ENCODE data around the gene PRPSAP2.

The PRPSAP2 gene

GRCh38 chr17:18964018-18964351 lies 106.1 kb downstream of the PRPSAP2 start:
- Histone ChIP-seq H3K4me1 (ENCODE audit: insufficient read depth, poor library complexity, severe bottlenecking) (peaks cover 18% of the 10 kb centered on the region), H3K4me3 (ENCODE audit: severe bottlenecking) (no peak overlapping the region), H3K27me3 (ENCODE audit: insufficient read depth, poor library complexity, severe bottlenecking) (no peaks in the 10 kb centered on the region), H3K9me3 (ENCODE audit: severe bottlenecking) (no peaks in the 10 kb centered on the region), H3K27ac (ENCODE audit: poor library complexity, severe bottlenecking) (no peak overlapping the region), H3K36me3 (ENCODE audit: low read depth) (no peaks in the 10 kb centered on the region)
- DNase-seq (ENCODE audit: low spot score) (no peak), ATAC-seq (ENCODE audit: low read depth) (no peak)
- TF ChIP-seq, protein P1, sequence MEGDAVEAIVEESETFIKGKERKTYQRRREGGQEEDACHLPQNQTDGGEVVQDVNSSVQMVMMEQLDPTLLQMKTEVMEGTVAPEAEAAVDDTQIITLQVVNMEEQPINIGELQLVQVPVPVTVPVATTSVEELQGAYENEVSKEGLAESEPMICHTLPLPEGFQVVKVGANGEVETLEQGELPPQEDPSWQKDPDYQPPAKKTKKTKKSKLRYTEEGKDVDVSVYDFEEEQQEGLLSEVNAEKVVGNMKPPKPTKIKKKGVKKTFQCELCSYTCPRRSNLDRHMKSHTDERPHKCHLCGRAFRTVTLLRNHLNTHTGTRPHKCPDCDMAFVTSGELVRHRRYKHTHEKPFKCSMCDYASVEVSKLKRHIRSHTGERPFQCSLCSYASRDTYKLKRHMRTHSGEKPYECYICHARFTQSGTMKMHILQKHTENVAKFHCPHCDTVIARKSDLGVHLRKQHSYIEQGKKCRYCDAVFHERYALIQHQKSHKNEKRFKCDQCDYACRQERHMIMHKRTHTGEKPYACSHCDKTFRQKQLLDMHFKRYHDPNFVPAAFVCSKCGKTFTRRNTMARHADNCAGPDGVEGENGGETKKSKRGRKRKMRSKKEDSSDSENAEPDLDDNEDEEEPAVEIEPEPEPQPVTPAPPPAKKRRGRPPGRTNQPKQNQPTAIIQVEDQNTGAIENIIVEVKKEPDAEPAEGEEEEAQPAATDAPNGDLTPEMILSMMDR (IDR thresholded peaks at IDR 0.05; ENCODE audit: poor library complexity, severe bottlenecking), result no peak

GRCh38 chr17:18964550-18964949 lies 106.6 kb downstream of the PRPSAP2 start:
- H3K27ac ChIP-seq (ENCODE audit: poor library complexity, severe bottlenecking), result no peak overlapping the region
- no peaks in the 10 kb centered on the region for H3K27me3 ChIP-seq (ENCODE audit: insufficient read depth, poor library complexity, severe bottlenecking)
- TF ChIP-seq, protein P1 (IDR thresholded peaks at IDR 0.05; ENCODE audit: poor library complexity, severe bottlenecking), result no peak
- H3K4me1 ChIP-seq (ENCODE audit: insufficient read depth, poor library complexity, severe bottlenecking), result peaks cover 23% of the 10 kb centered on the region
- peaks cover 4% of the 10 kb centered on the region for H3K36me3 ChIP-seq (ENCODE audit: low read depth)
- ATAC-seq (ENCODE audit: low read depth) (no peak), DNase-seq (ENCODE audit: low spot score) (peak; percentile 42)
- no peak overlapping the region for H3K4me3 ChIP-seq (ENCODE audit: severe bottlenecking)
- no peaks in the 10 kb centered on the region for H3K9me3 ChIP-seq (ENCODE audit: severe bottlenecking)

DNA sequence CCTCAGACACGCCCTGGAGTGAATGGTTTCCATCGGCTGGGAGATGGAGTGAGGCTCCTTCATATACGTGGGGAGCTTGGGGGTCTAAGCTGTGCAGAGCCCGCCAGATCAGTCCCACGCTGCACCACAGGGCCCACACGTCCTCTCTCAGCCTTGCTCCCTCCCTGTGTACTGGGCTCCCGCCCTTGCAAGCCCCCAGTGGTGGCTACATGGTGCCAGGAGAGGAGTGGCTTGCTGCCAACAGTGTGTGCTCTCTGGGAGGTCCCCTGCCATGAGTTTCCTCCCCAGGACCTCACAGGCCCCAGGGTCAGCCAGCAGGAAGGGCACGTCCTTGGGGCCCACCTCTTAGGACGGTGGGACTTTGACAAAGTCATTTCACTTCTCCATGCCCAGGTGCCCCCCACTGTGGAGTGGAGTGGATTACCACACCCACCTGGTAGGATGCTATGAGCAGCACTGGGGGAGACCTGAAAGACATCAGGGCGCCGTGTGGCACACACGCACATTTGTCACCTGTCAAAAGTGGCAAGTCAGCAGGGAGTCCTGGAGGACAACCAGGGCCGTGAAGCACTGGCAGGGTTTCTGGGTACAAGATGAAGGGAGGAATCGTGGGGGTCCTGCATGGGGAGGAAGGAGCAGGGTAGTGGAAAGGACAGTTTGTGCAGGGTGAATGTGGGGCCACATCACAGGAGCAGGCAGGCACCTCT lies 107.8 kb downstream of the PRPSAP2 start:
- Histone ChIP-seq H3K27ac (ENCODE audit: poor library complexity, severe bottlenecking) (no peak overlapping the region), H3K9me3 (ENCODE audit: severe bottlenecking) (no peaks in the 10 kb centered on the region), H3K4me3 (ENCODE audit: severe bottlenecking) (no peak overlapping the region), H3K27me3 (ENCODE audit: insufficient read depth, poor library complexity, severe bottlenecking) (no peaks in the 10 kb centered on the region), H3K36me3 (ENCODE audit: low read depth) (peaks cover 13% of the 10 kb centered on the region), H3K4me1 (ENCODE audit: insufficient read depth, poor library complexity, severe bottlenecking) (peaks cover 29% of the 10 kb centered on the region)
- TF ChIP-seq, protein P1 (IDR thresholded peaks at IDR 0.05; ENCODE audit: poor library complexity, severe bottlenecking), result no peak
- no peak for ATAC-seq (ENCODE audit: low read depth)
- DNase-seq (ENCODE audit: low spot score), result no peak

DNA sequence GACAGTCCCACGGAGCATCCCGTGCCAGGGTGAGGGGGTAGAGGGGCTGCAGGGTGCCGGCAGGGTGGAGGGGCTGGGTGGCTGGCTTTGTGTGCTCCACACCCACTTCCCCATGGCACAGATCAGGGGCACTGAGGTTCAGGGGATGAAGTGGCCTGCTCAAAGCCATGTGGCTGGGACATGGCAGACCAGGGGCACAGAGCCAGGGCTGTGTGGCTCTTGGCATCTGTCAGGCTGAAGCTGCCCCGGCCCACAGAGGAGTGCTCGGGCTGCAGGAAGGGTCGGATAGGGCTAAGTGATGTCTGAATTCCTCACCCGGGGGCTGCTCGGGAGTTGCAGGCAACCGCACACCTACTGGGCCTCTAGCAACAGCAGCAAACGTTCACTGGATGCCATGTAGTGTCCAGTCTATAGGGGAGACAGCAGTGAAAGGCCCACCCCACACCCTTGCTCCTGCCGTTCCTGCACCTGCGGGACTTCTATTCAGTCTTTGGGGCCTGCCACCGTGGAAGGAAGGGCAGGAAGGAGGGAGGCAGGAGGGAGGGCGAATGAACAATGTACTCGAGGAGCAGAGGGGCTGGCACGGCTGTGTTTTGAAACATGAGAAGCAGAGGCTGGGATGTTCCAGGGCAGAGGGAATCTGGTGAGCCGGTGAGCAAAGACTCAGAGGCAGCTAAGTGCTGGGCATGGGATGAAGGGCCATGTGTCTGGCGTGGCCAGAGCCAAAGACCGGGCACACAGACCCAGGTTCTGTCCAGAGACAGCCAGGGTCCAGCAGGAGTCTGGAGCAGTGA lies 109.1 kb downstream of the PRPSAP2 start:
- ATAC-seq (ENCODE audit: low read depth), result 0 out of 3 replicates have a peak, but pooled peaks have one; percentile 8
- H3K4me3 ChIP-seq (ENCODE audit: severe bottlenecking), result no peak overlapping the region
- peaks cover 25% of the 10 kb centered on the region for H3K36me3 ChIP-seq (ENCODE audit: low read depth)
- peaks cover 29% of the 10 kb centered on the region for H3K4me1 ChIP-seq (ENCODE audit: insufficient read depth, poor library complexity, severe bottlenecking)
- no peaks in the 10 kb centered on the region for H3K9me3 ChIP-seq (ENCODE audit: severe bottlenecking)
- TF ChIP-seq, protein P1 (IDR thresholded peaks at IDR 0.05; ENCODE audit: poor library complexity, severe bottlenecking), result no peak
- H3K27ac ChIP-seq (ENCODE audit: poor library complexity, severe bottlenecking), result peak overlapping the region; percentile 67
- H3K27me3 ChIP-seq (ENCODE audit: insufficient read depth, poor library complexity, severe bottlenecking), result no peaks in the 10 kb centered on the region
- DNase-seq (ENCODE audit: low spot score), result no peak
